ENCODE results near the gene MRO.

The MRO gene

DNA sequence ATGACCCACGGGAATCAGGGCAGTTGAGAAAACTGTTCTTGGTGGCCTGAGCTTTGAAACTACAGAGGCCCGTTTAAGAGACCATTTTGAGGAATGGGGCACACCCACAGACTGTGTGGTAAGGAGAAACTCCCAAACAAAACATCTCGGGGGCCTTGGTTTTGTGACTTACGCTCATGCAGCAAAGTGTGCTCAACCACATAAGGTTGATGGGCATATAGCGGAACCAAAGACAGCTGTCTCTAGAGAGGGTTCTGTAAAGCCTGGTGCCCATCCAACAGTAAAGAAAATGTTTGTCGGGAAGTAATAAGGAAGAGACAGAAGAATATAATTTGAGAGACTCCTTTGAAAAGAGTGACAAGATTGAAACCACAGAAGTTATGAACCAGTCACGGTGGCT lies 5.4 kb downstream of the MRO start:
- no peaks in the 10 kb centered on the region for H3K79me2 ChIP-seq (ENCODE audit: control insufficient read depth, insufficient read depth, low read length, unreplicated experiment)
- H3K27ac ChIP-seq (ENCODE audit: low read depth, low read length), result no peak overlapping the region
- peaks cover 10% of the 10 kb centered on the region for H3K4me1 ChIP-seq (ENCODE audit: control insufficient read depth, insufficient read depth, low read length, unreplicated experiment)
- no peaks in the 10 kb centered on the region for H3K36me3 ChIP-seq (ENCODE audit: insufficient read depth, low read length)
- no peaks in the 10 kb centered on the region for H3K27me3 ChIP-seq (ENCODE audit: insufficient read depth, low read length)
- no peak overlapping the region for H3K4me3 ChIP-seq (ENCODE audit: low read depth, low read length)
- H2AFZ ChIP-seq (ENCODE audit: low read length, unreplicated experiment), result no peak overlapping the region

DNA sequence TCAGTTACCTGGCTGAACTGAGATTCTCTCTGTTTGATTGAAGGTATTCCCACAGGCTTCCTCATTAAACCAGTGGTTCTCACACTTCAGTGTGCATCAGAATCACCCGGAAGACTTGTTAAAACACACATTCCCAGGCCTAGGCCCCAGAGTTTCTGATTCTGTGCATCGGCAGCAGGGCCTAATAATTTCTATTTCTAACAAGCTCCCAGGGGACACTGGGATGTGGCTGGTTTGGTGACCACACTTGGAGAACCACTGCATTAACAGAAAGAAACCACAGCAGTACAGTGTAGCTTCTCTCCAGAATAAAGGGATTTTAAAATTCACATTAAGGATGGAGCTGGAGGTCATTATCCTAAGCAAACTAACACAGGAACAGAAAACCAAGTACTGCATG lies 6.5 kb downstream of the MRO start:
- no peak overlapping the region for H3K27ac ChIP-seq (ENCODE audit: low read depth, low read length)
- no peak overlapping the region for H2AFZ ChIP-seq (ENCODE audit: low read length, unreplicated experiment)
- H3K4me1 ChIP-seq (ENCODE audit: control insufficient read depth, insufficient read depth, low read length, unreplicated experiment), result peaks cover 9% of the 10 kb centered on the region
- no peaks in the 10 kb centered on the region for H3K79me2 ChIP-seq (ENCODE audit: control insufficient read depth, insufficient read depth, low read length, unreplicated experiment)
- H3K27me3 ChIP-seq (ENCODE audit: insufficient read depth, low read length), result no peaks in the 10 kb centered on the region
- H3K4me3 ChIP-seq (ENCODE audit: low read depth, low read length), result no peak overlapping the region
- no peaks in the 10 kb centered on the region for H3K36me3 ChIP-seq (ENCODE audit: insufficient read depth, low read length)

DNA sequence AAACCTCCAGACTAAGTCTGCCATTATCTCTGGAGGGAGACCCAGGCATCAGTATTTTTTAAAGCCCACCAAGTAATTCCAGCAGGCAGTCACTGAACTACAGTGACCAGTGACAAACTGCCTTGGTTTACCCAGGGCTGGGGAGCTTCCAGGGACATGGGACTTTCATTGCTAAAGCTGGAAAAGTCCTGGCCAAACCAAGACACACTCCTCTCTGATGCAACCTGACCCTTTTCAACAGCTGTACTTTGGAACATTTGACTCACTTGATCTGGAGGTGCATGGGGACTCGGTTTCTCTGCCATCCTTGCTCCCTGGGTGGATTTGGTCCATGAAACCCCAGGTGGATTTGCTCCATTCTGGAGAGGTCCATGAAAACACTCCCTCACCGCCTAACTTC lies 7.0 kb downstream of the MRO start:
- Histone ChIP-seq H3K27me3 (ENCODE audit: insufficient read depth, low read length) (no peaks in the 10 kb centered on the region), H3K79me2 (ENCODE audit: control insufficient read depth, insufficient read depth, low read length, unreplicated experiment) (no peaks in the 10 kb centered on the region), H3K4me1 (ENCODE audit: control insufficient read depth, insufficient read depth, low read length, unreplicated experiment) (peaks cover 4% of the 10 kb centered on the region), H3K4me3 (ENCODE audit: low read depth, low read length) (no peak overlapping the region), H3K36me3 (ENCODE audit: insufficient read depth, low read length) (no peaks in the 10 kb centered on the region), H3K27ac (ENCODE audit: low read depth, low read length) (no peak overlapping the region), H2AFZ (ENCODE audit: low read length, unreplicated experiment) (no peak overlapping the region)

DNA sequence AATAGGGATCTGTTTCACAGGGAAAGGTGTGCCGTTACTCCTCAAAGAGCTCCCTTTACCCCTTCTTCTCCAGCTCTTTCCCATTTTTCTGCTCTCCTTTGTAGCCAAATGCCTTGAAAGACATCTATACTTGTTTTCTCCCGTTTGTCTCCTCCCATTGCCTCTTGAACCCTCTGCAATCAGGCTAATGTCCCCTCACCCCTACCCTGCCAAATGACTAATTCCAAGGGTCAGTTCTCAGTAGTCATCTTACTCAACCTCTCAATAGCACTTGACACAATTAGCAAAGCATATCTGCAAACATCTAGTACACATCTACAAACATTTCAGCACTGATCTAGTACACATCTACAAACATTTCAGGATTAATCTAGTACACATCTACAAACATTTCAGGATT lies 12.6 kb downstream of the MRO start:
- Histone ChIP-seq H3K27ac (ENCODE audit: low read depth, low read length) (no peak overlapping the region), H3K79me2 (ENCODE audit: control insufficient read depth, insufficient read depth, low read length, unreplicated experiment) (no peaks in the 10 kb centered on the region), H3K4me3 (ENCODE audit: low read depth, low read length) (no peak overlapping the region), H2AFZ (ENCODE audit: low read length, unreplicated experiment) (no peak overlapping the region), H3K36me3 (ENCODE audit: insufficient read depth, low read length) (no peaks in the 10 kb centered on the region), H3K4me1 (ENCODE audit: control insufficient read depth, insufficient read depth, low read length, unreplicated experiment) (no peaks in the 10 kb centered on the region), H3K27me3 (ENCODE audit: insufficient read depth, low read length) (peaks cover 24% of the 10 kb centered on the region)

DNA sequence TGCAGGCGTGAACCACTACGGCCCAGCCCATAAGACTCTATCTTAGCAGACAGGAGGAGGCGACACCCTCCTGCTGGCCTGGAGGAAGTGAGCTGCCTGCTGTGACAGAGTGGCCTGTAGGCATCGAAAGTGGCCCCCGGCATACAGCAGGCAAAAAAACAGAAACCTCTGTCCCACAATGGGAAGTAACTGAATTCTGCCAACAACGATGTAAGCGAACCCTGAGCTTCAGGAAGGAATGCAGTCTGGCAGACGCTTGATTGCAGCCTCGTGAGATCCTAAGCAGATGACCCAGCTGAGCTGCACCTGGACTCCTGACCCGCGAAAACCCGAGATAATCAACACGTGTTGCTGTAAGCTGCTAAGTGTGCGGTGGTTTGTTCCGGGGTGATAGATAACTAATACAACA lies 13.6 kb downstream of the MRO start:
- Histone ChIP-seq H3K4me3 (ENCODE audit: low read depth, low read length) (no peak overlapping the region), H2AFZ (ENCODE audit: low read length, unreplicated experiment) (no peak overlapping the region)

DNA sequence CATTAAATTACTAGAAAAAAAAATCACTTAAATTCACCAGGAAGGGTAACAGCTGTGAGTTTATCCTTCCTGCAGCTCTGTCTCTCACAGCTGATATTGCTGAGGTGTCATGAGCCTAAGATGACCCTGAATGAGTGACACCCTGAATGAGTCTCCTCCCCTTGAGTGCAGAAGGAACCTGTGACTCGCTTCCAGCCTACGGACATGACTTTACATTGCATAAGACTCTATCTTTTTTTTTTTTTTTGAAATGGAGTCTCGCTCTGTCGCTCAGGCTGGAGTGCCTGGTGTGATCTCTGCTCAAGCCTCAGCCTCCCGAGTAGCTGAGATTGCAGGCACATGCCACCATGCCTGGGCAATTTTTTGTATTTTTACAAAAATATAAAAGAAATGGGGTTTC lies 14.1 kb downstream of the MRO start:
- H3K4me3 ChIP-seq (ENCODE audit: low read depth, low read length), result no peak overlapping the region
- no peaks in the 10 kb centered on the region for H3K79me2 ChIP-seq (ENCODE audit: control insufficient read depth, insufficient read depth, low read length, unreplicated experiment)
- H3K4me1 ChIP-seq (ENCODE audit: control insufficient read depth, insufficient read depth, low read length, unreplicated experiment), result no peaks in the 10 kb centered on the region
- H3K27me3 ChIP-seq (ENCODE audit: insufficient read depth, low read length), result peaks cover 29% of the 10 kb centered on the region
- H2AFZ ChIP-seq (ENCODE audit: low read length, unreplicated experiment), result no peak overlapping the region
- no peak overlapping the region for H3K27ac ChIP-seq (ENCODE audit: low read depth, low read length)
- H3K36me3 ChIP-seq (ENCODE audit: insufficient read depth, low read length), result no peaks in the 10 kb centered on the region

More for the DNA sequence above, 13.6 kb downstream of the MRO start:
- Histone ChIP-seq H3K79me2 (ENCODE audit: control insufficient read depth, insufficient read depth, low read length, unreplicated experiment) (no peaks in the 10 kb centered on the region), H3K36me3 (ENCODE audit: insufficient read depth, low read length) (no peaks in the 10 kb centered on the region), H3K27me3 (ENCODE audit: insufficient read depth, low read length) (peaks cover 24% of the 10 kb centered on the region), H3K4me1 (ENCODE audit: control insufficient read depth, insufficient read depth, low read length, unreplicated experiment) (no peaks in the 10 kb centered on the region), H3K27ac (ENCODE audit: low read depth, low read length) (no peak overlapping the region)

DNA sequence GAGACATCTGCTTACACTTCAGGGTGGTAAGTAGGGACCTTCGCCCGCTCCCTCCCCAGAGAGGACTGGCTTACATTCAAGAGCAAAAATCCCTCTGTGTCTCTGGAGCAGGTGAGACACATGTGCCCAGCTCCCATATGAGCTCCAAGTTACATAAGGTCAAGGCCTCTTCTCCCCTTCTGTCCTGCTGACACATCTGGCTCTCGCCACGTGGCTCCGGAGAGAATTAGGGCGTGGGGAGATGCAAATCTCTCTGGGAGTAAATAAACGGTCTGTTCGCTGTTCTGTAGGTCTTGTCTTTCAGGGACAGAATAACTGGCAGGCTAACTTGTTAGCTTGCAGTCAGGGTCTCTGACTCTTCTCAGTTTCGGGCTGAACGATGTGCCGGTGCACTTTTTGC lies 16.2 kb downstream of the MRO start:
- H3K4me3 ChIP-seq (ENCODE audit: low read depth, low read length), result no peak overlapping the region
- H3K4me1 ChIP-seq (ENCODE audit: control insufficient read depth, insufficient read depth, low read length, unreplicated experiment), result no peaks in the 10 kb centered on the region
- no peak overlapping the region for H3K27ac ChIP-seq (ENCODE audit: low read depth, low read length)
- peaks cover 38% of the 10 kb centered on the region for H3K27me3 ChIP-seq (ENCODE audit: insufficient read depth, low read length)
- H3K36me3 ChIP-seq (ENCODE audit: insufficient read depth, low read length), result no peaks in the 10 kb centered on the region
- H2AFZ ChIP-seq (ENCODE audit: low read length, unreplicated experiment), result no peak overlapping the region
- no peaks in the 10 kb centered on the region for H3K79me2 ChIP-seq (ENCODE audit: control insufficient read depth, insufficient read depth, low read length, unreplicated experiment)

DNA sequence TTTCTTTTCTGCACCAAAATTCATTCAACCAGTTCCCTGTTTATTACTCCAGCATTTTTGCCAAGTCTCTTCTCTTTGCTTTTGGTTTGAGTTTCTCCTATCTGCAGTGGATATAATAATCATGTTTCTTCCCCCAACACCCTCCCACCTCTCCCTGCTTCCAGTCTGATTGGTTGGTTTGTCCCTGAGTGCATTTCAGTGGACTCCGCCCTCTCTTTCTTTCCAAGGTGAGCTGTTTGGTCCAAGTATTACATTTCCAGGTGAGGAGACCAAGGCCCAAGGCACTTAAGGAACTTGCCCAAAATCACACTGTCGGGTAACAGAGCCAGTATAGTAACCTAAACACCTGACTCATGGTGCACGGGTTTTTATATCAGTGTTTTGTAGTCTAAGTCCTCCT lies 17.7 kb downstream of the MRO start:
- no peaks in the 10 kb centered on the region for H3K79me2 ChIP-seq (ENCODE audit: control insufficient read depth, insufficient read depth, low read length, unreplicated experiment)
- no peaks in the 10 kb centered on the region for H3K36me3 ChIP-seq (ENCODE audit: insufficient read depth, low read length)
- no peak overlapping the region for H3K27ac ChIP-seq (ENCODE audit: low read depth, low read length)
- no peak overlapping the region for H3K4me3 ChIP-seq (ENCODE audit: low read depth, low read length)
- H3K4me1 ChIP-seq (ENCODE audit: control insufficient read depth, insufficient read depth, low read length, unreplicated experiment), result no peaks in the 10 kb centered on the region
- H3K27me3 ChIP-seq (ENCODE audit: insufficient read depth, low read length), result peaks cover 43% of the 10 kb centered on the region
- no peak overlapping the region for H2AFZ ChIP-seq (ENCODE audit: low read length, unreplicated experiment)

DNA sequence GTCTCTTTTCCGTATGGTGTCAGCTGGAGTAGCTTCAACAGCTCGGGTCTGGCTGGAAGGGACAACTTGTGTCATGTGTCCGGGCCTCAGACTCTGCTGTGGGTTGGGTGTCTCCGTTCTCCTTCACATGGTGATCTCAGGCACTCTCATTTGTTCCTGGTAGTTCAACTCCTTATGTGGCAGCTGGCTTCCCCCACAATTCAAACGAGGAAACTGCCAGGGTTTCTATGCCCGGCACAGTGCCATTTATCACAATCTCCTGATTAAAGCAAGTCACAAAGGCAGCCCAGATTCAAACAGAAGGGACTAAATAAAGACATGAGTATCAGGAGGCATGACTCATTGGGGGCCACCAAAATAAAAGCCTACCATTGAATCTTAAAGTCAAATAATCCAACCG lies 22.7 kb downstream of the MRO start:
- no peak overlapping the region for H2AFZ ChIP-seq (ENCODE audit: low read length, unreplicated experiment)
- H3K79me2 ChIP-seq (ENCODE audit: control insufficient read depth, insufficient read depth, low read length, unreplicated experiment), result no peaks in the 10 kb centered on the region
- no peak overlapping the region for H3K4me3 ChIP-seq (ENCODE audit: low read depth, low read length)
- no peaks in the 10 kb centered on the region for H3K36me3 ChIP-seq (ENCODE audit: insufficient read depth, low read length)
- H3K27me3 ChIP-seq (ENCODE audit: insufficient read depth, low read length), result peaks cover 63% of the 10 kb centered on the region
- H3K27ac ChIP-seq (ENCODE audit: low read depth, low read length), result no peak overlapping the region
- H3K4me1 ChIP-seq (ENCODE audit: control insufficient read depth, insufficient read depth, low read length, unreplicated experiment), result no peaks in the 10 kb centered on the region

DNA sequence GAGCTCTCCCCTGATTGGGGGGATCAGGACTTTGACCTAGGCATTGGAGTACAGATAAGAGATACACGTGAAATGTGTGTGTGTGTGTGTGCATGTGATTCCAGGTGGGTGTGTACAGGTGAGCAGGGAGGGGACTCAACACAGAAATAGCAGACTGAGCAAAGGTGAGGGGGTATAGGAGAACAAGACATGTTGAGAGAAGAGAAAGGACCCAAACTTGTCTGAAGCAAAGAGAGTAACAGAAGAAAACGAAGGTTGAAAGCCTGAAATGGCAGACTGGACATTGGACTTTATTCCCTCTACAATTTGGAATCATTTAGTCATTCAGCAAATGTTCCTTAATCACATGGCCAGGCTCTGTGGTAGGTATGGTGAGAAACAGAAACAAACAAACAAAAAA lies 23.3 kb downstream of the MRO start:
- Histone ChIP-seq H2AFZ (ENCODE audit: low read length, unreplicated experiment) (no peak overlapping the region), H3K79me2 (ENCODE audit: control insufficient read depth, insufficient read depth, low read length, unreplicated experiment) (no peaks in the 10 kb centered on the region)

DNA sequence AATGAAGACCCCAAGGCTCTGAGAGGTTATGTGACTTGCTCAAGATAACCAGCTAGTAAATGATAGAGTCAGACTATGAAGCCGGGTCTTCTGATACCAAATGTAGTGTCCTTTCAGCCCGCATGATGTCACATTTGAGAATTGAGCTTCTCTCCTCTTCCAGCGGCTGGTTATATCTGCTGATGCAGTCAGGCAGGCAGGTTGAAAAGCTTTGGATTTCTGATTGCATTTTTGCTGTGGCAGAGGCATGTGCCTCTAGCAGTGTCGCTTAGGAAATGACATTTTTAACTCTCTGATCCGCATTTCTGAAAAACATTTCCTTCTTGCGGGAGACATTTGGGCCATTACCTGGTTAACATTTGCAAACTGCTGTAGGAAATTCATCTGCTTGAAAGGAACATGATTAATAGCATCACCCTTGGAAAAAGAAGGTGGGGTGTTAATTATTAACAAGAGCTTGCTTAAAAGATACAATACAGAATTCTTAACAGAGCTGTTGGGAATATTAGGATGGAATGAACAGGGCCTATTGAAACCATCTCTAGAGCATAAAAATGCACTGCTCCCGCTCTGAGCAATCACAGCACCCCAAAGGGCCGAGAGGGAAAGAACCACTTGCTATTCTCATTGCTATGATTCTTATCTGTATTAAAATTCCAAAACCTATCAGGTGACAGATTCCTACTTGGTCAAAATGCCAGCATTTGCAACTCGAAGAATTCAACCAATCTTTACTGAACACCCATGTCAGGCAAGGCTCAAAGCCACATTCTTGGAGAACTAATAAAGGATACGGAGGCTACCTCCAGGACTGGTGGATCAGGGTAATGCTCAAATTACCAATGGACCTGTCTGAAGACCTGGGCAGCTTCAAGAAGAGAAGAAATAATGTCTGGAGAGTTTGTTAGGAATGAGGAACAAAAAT lies 25.9 kb downstream of the MRO start:
- Histone ChIP-seq H3K79me2 (ENCODE audit: control insufficient read depth, insufficient read depth, low read length, unreplicated experiment) (no peaks in the 10 kb centered on the region), H3K27ac (ENCODE audit: low read depth, low read length) (no peak overlapping the region), H2AFZ (ENCODE audit: low read length, unreplicated experiment) (no peak overlapping the region), H3K4me1 (ENCODE audit: control insufficient read depth, insufficient read depth, low read length, unreplicated experiment) (no peaks in the 10 kb centered on the region), H3K36me3 (ENCODE audit: insufficient read depth, low read length) (no peaks in the 10 kb centered on the region), H3K27me3 (ENCODE audit: insufficient read depth, low read length) (peaks cover 71% of the 10 kb centered on the region), H3K4me3 (ENCODE audit: low read depth, low read length) (no peak overlapping the region)

More for the DNA sequence above, 23.3 kb downstream of the MRO start:
- Histone ChIP-seq H3K4me1 (ENCODE audit: control insufficient read depth, insufficient read depth, low read length, unreplicated experiment) (no peaks in the 10 kb centered on the region), H3K4me3 (ENCODE audit: low read depth, low read length) (no peak overlapping the region), H3K27ac (ENCODE audit: low read depth, low read length) (no peak overlapping the region), H3K36me3 (ENCODE audit: insufficient read depth, low read length) (no peaks in the 10 kb centered on the region), H3K27me3 (ENCODE audit: insufficient read depth, low read length) (peaks cover 65% of the 10 kb centered on the region)
